HEK293 (cell line): ENCODE measurements around the gene DAAM2.

Experiments
- CTCF ChIA-PET: fragments of 350-600 bp; formaldehyde crosslinking; extraction: SDS; loops from one replicate; lab custom pipeline; 2021; ENCODE audit warnings: antibody characterized with exemption; lab: Yijun Ruan, JAX
- POLR2A ChIA-PET: fragments of 300-600 bp; formaldehyde crosslinking; extraction: SDS; loops from one replicate; lab custom pipeline; 2020; ENCODE audit warnings: antibody characterized with exemption, inconsistent platforms; lab: Yijun Ruan, JAX
- H3K27ac ChIP-seq: fragments of 200-500 bp; sonication (Bioruptor generic); 2 replicates; pipeline ENCODE4 v1.5.1; 2014; ENCODE audit warnings: low read depth, low read length, control low read depth, inconsistent platforms; ENCODE audit errors: extremely low read depth
- H3K36me3 ChIP-seq, 2 experiments: fragments of 200-500 bp in 1 of 2; sonication (Bioruptor generic) in 1 of 2; 1 replicate in 1 of 2; 2 replicates in 1 of 2; pipeline ENCODE4 v1.5.1; 2014 to 2017; ENCODE audit warnings: inconsistent platforms in 2 of 2, low read length in 2 of 2; ENCODE audit not compliant: control insufficient read depth in 2 of 2, insufficient read depth in 1 of 2
- H3K4me1 ChIP-seq: fragments of 200-500 bp; sonication (Bioruptor generic); 2 replicates; pipeline ENCODE4 v1.5.1; 2014; ENCODE audit warnings: mild to moderate bottlenecking, low read length, inconsistent platforms; ENCODE audit not compliant: control insufficient read depth, insufficient read depth
- H3K4me3 ChIP-seq: 2 replicates; pipeline ENCODE4 v1.5.1; 2011; ENCODE audit warnings: low read depth, mild to moderate bottlenecking, control low read depth, low read length, moderate library complexity
- H3K9me3 ChIP-seq: fragments of 200-500 bp; sonication (Bioruptor generic); 2 replicates; pipeline ENCODE4 v1.5.1; 2014; ENCODE audit warnings: low read depth, low read length, inconsistent platforms; ENCODE audit not compliant: control insufficient read depth, insufficient read depth
- ELK4 ChIP-seq: IDR thresholded peaks from 2 replicates; pipeline ENCODE4 v1.6.1; 2011; ENCODE audit warnings: mild to moderate bottlenecking, low read depth, low read length, borderline replicate concordance
- KLF7 ChIP-seq: fragments of 450-650 bp; formaldehyde crosslinking; IDR thresholded peaks from 2 replicates; pipeline ENCODE4 v1.5.1; 2016; ENCODE audit warnings: missing biosample characterization, missing genetic modification characterization, borderline replicate concordance
- OVOL3 ChIP-seq: fragments of 450-650 bp; formaldehyde crosslinking; IDR thresholded peaks from 2 replicates; pipeline ENCODE4 v1.5.1; 2016; ENCODE audit warnings: missing biosample characterization, missing genetic modification characterization
- SP3 ChIP-seq: fragments of 450-650 bp; formaldehyde crosslinking; IDR thresholded peaks from 2 replicates; pipeline ENCODE4 v1.5.1; 2016; ENCODE audit warnings: missing biosample characterization, missing genetic modification characterization
- TSHZ1 ChIP-seq: fragments of 450-650 bp; formaldehyde crosslinking; IDR thresholded peaks from 2 replicates; pipeline ENCODE4 v1.5.1; 2016; ENCODE audit warnings: missing biosample characterization, missing genetic modification characterization, borderline replicate concordance
- ZBTB17 ChIP-seq: fragments of 450-650 bp; formaldehyde crosslinking; IDR thresholded peaks from 2 replicates; pipeline ENCODE4 v1.5.1; 2016; ENCODE audit warnings: missing biosample characterization, missing genetic modification characterization
- ZNF132 ChIP-seq: fragments of 450-650 bp; formaldehyde crosslinking; IDR thresholded peaks from 2 replicates; pipeline ENCODE4 v1.5.1; 2017; ENCODE audit warnings: missing biosample characterization, missing genetic modification characterization, borderline replicate concordance
- ZNF133 ChIP-seq: fragments of 450-650 bp; formaldehyde crosslinking; IDR thresholded peaks from 2 replicates; pipeline ENCODE4 v1.5.1; 2016; ENCODE audit warnings: missing biosample characterization, missing genetic modification characterization
- ZNF18 ChIP-seq: fragments of 450-650 bp; formaldehyde crosslinking; IDR thresholded peaks from 2 replicates; pipeline ENCODE4 v1.5.1; 2016; ENCODE audit warnings: missing biosample characterization, missing genetic modification characterization
- ZNF2 ChIP-seq: fragments of 450-650 bp; formaldehyde crosslinking; IDR thresholded peaks from 2 replicates; pipeline ENCODE4 v1.5.1; 2016; ENCODE audit warnings: missing biosample characterization, missing genetic modification characterization
- ZNF221 ChIP-seq: fragments of 450-650 bp; formaldehyde crosslinking; IDR thresholded peaks from 2 replicates; pipeline ENCODE4 v1.5.1; 2017; ENCODE audit warnings: missing biosample characterization, missing genetic modification characterization, borderline replicate concordance
- ZNF341 ChIP-seq: fragments of 450-650 bp; formaldehyde crosslinking; IDR thresholded peaks from 2 replicates; pipeline ENCODE4; 2016; ENCODE audit warnings: low read depth, missing biosample characterization, missing genetic modification characterization
- ZNF362 ChIP-seq: fragments of 450-650 bp; formaldehyde crosslinking; IDR thresholded peaks from 2 replicates; pipeline ENCODE4 v1.5.1; 2016; ENCODE audit warnings: missing biosample characterization, missing genetic modification characterization
- ZNF433 ChIP-seq: fragments of 450-650 bp; formaldehyde crosslinking; IDR thresholded peaks from 2 replicates; pipeline ENCODE4 v1.5.1; 2016; ENCODE audit warnings: missing biosample characterization, missing genetic modification characterization, low read depth
- ZNF488 ChIP-seq: fragments of 450-650 bp; formaldehyde crosslinking; IDR thresholded peaks from 2 replicates; pipeline ENCODE4 v1.5.1; 2016; ENCODE audit warnings: missing biosample characterization, missing genetic modification characterization
- ZNF514 ChIP-seq: fragments of 450-650 bp; formaldehyde crosslinking; IDR thresholded peaks from 2 replicates; pipeline ENCODE4 v1.5.1; 2016; ENCODE audit warnings: missing biosample characterization, missing genetic modification characterization
- ZNF521 ChIP-seq: fragments of 450-650 bp; formaldehyde crosslinking; IDR thresholded peaks from 2 replicates; pipeline ENCODE4 v1.5.1; 2017; ENCODE audit warnings: missing biosample characterization, mild to moderate bottlenecking, missing genetic modification characterization
- ZNF529 ChIP-seq: fragments of 450-650 bp; formaldehyde crosslinking; IDR thresholded peaks from 2 replicates; pipeline ENCODE4 v1.5.1; 2017; ENCODE audit warnings: missing genetic modification characterization, missing biosample characterization; ENCODE audit not compliant: insufficient replicate concordance
- ZNF548 ChIP-seq: fragments of 450-650 bp; formaldehyde crosslinking; IDR thresholded peaks from 2 replicates; pipeline ENCODE4 v1.5.1; 2016; ENCODE audit warnings: missing biosample characterization, missing genetic modification characterization
- ZNF571 ChIP-seq: fragments of 450-650 bp; formaldehyde crosslinking; IDR thresholded peaks from 2 replicates; pipeline ENCODE4 v1.5.0; 2017; ENCODE audit warnings: missing biosample characterization, missing genetic modification characterization
- ZNF639 ChIP-seq: fragments of 450-650 bp; formaldehyde crosslinking; IDR thresholded peaks from 2 replicates; pipeline ENCODE4 v1.5.1; 2016; ENCODE audit warnings: missing biosample characterization, missing genetic modification characterization
- ZNF768 ChIP-seq: fragments of 450-650 bp; formaldehyde crosslinking; IDR thresholded peaks from 2 replicates; pipeline ENCODE4 v1.5.1; 2018; ENCODE audit warnings: missing biosample characterization, mild to moderate bottlenecking, missing genetic modification characterization
- ZNF791 ChIP-seq: fragments of 450-650 bp; formaldehyde crosslinking; IDR thresholded peaks from 2 replicates; pipeline ENCODE4 v1.5.1; 2016; ENCODE audit warnings: missing biosample characterization, missing genetic modification characterization
- ZSCAN4 ChIP-seq: fragments of 450-650 bp; formaldehyde crosslinking; IDR thresholded peaks from 2 replicates; pipeline ENCODE4 v1.5.1; 2017; ENCODE audit warnings: missing biosample characterization, missing genetic modification characterization

DAAM2 gene

GRCh38 chr6:39829331-39829730 lies 37.2 kb downstream of the DAAM2 start:
- TF ChIP-seq TSHZ1 (no peak), KLF7 (no peak), ZSCAN4 (tag by site-specific recombination) (no peak), ZNF529 (no peak), ZNF18 (tag by site-specific recombination) (no peak), ZNF221 (tag by site-specific recombination) (no peak), ZNF433 (tag by site-specific recombination) (no peak), ZNF488 (tag by site-specific recombination) (no peak), ZNF133 (tag by site-specific recombination) (no peak), ZNF521 (tag by site-specific recombination) (no peak)
- Histone ChIP-seq H3K4me1 (peaks cover 5% of the 10 kb centered on the region), H3K4me3 (no peak overlapping the region), H3K9me3 (no peaks in the 10 kb centered on the region), H3K27ac (no peak overlapping the region), H3K36me3 (no peaks in the 10 kb centered on the region)
- ChIA-PET CTCF (interaction anchor here (0.6 kb wide), 1 partner anchor 905 kb away, joined by 3 read pairs; no protein-coding TSS in a partner anchor), POLR2A (no interaction called here)

GRCh38 chr6:39830444-39830843 lies 38.3 kb downstream of the DAAM2 start:
- no peak overlapping the region for H3K4me3 ChIP-seq
- no peaks in the 10 kb centered on the region for H3K9me3 ChIP-seq

More at GRCh38 chr6:39830444-39830843, 38.3 kb downstream of the DAAM2 start:
- no peaks in the 10 kb centered on the region for H3K36me3 ChIP-seq
- TF ChIP-seq ZNF2 (tag by site-specific recombination) (no peak), OVOL3 (tag by site-specific recombination) (no peak), ZNF221 (tag by site-specific recombination) (no peak), ZNF132 (tag by site-specific recombination) (no peak), SP3 (no peak), ZNF362 (tag by site-specific recombination) (no peak), ZNF768 (tag by site-specific recombination) (no peak), ZNF341 (no peak), ZNF571 (tag by site-specific recombination) (no peak), ZNF791 (no peak), ZNF639 (tag by site-specific recombination) (no peak), ELK4 (no peak), ZBTB17 (tag by site-specific recombination) (no peak), ZNF514 (tag by site-specific recombination) (no peak), ZNF548 (tag by site-specific recombination) (no peak)
- TF ChIP-seq, all 188 proteins: peak for 0
- H3K27ac ChIP-seq = no peak overlapping the region
- no peaks in the 10 kb centered on the region for H3K4me1 ChIP-seq
- ChIA-PET POLR2A (no interaction called here), CTCF (interaction anchor here (0.9 kb wide), 1 partner anchor 468 kb away, joined by 3 read pairs; no protein-coding TSS in a partner anchor)
